GM18499 (cell line): Measurements from ENCODE around the gene CTSE.

ENCODE experiments used
- ATAC-seq: cut with Tn5 transposase; IDR thresholded peaks from one replicate; pipeline ENCODE4 v1.9.1; 2021; ENCODE audit warnings: moderate number of reproducible peaks; ENCODE audit not compliant: insufficient read depth, unreplicated experiment

The CTSE gene

GRCh38 chr1:205976036-205976435, 47.7 kb downstream of the CTSE start:
- ATAC-seq = no peak

- no peak for ATAC-seq
Measured at GRCh38 chr1:205975387-205975998, 48.2 kb downstream of the CTSE start.

- no peak for ATAC-seq
Measured at GRCh38 chr1:205974712-205975111, 49.0 kb downstream of the CTSE start.

- ATAC-seq = no peak
Measured at GRCh38 chr1:205973377-205974232, 50.1 kb downstream of the CTSE start.

DNA sequence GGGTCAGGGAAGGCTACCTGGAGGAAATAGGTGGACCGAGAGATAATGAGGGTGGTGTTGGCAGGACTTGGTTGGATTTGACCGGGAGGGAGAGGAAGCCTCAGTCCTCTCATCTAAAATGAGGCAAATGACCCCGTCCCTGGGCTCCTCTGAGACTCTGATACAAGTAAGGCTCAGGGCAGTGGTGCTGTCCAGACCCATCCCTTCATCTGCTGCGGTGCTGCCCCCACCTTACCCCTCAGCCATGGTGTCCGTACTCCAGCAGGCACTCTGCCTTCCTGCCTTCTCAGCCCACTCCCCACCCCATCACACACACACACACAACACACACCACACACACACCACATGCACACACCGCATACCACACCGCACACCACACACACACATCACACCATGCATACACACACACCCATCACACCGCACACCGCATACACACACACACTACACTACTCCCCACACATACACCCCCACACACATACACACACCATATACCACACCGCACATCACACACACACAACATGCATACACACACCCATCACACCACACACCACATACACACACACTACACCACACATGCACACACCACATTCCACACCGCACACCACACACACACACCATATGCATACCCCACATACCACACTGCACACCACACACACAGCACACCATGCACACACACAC, 51.1 kb downstream of the CTSE start:
- no peak for ATAC-seq

GRCh38 chr1:205972081-205972480, 51.6 kb downstream of the CTSE start:
- ATAC-seq = no peak

DNA sequence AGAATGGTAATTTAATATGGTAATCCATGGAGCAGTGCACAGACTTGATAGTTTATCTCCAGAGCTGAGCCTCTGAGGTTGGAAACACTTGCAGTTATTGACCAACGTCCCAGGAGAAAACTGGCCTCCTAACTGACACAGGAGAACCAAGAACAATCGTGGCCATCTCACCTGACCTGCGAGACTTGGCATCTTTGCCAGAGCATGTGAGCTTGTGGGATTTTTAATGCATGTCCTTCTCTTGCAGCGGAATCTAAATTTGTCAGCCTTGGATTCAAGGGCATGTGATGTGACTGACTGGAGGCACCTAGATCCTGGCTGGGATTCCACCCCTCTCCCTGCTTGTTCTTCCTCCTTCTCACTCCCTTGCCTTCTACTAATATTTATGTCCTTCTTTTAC, 52.6 kb downstream of the CTSE start:
- ATAC-seq = no peak

DNA sequence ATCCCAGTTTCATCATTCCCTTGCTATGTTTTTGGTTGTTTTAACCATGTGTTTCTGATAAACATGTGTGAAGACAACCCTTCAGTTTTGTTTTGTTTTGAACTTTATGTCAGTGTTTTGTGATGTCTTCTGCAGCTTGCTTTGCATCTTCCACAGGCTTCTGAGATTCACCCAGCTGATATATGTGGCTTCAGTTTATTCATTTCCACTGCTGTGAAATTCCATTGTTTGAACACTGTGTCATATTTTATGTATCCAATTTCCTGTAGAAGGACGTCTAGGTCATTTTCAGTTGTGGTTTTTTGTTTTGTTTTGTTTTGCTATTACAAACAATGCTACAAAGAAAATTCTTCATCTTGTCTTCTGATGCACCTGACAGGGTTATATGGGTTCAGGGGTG, 53.2 kb downstream of the CTSE start:
- ATAC-seq = no peak

DNA sequence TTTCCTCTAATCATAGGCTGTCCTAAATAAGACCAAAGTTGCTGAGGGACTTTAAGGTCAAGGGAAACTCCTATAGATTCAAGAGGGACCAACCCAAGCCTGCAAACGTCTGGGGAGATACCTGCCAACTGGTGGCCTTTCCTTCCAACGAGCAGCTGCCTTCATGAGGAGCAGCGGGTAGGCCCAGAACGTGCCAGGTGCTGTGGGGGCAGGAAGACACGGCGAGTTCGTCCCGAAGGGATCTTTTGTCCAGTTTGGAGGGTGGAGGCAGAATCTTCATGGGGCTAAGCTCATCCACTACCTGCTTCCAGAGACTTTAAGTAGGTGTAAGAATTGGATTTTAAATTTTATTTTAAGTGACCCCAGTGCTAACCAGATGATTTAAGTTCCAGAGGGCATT, 54.5 kb downstream of the CTSE start:
- ATAC-seq = no peak

DNA sequence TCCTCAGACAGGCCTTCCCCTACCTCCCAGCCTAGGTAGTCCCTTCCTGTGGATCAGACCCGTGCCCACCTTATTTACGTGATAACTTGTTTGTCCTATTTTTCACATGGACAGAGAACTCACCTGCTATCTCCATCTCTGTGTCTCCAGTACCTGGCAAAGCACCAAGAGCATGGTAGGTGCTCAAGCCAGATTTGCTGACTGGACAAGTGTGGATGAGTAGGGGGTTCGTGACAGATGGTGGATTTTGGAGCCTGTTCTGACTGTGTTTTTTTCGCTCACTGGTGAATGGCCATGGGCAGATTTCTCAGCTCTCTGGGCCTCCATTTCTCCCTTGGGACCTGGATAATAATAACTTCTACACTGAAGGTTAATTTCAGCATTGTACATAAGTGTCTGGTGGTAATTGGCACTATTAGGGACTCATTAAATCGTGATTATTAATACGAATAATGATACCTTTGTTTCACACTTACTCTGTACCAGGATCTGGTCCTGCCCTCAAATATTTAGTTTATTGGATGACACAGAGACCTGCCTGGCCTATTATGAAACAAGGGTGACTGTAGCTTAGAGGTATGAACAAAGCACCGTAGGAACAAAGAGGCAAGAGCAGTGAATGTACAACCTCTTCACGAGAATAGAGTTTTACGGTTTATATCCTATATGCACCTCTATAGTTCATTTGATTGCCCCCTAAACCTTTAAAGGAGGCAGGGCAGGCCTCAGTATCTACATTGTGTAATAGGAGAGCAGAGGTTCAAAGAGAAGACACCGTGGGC, 56.0 kb downstream of the CTSE start:
- no peak for ATAC-seq

DNA sequence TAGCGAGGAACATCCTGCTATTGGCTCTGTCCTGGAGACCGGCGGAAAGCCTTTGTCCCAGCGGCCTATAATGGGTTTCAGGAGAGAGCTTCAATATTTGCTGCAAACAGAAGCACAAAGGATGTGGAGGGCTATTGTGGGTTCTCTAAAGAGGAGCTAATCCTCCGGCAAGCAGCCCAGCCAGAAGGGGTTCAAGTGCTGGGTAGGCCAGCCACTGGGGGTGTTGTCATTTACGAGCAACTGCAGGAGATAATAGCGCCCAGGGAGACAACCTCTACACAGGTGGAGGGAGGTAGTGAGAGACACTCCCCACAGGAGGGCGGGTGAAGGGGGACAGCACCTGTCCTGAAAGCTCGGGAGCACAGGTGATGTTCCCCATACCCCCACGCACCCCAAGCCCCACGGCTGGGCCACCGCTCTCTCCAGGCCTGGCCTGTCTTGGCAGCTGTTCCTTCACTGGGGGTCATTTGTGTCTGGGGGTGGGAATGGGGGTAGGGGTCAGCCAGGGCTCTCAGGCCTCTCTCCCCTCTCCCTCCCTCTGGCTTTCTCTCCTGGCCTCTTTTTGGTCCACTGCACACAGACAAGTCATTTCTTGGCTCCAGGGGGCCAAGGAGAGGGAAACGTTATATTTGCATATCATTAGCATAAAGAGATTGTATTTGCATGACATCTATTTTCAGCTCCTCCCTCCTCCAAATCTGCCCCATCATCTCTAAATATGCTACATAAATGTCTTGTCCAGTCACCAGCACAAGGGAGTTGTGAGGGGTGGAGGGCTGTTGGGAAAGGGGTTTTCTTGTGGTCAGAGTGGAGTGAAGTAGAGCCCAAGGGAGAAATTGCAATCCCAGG, 58.4 kb downstream of the CTSE start:
- no peak for ATAC-seq

- ATAC-seq = no peak
Measured at GRCh38 chr1:205963352-205964155, 60.1 kb downstream of the CTSE start.

GRCh38 chr1:205962821-205963221, 60.9 kb downstream of the CTSE start:
- no peak for ATAC-seq

DNA sequence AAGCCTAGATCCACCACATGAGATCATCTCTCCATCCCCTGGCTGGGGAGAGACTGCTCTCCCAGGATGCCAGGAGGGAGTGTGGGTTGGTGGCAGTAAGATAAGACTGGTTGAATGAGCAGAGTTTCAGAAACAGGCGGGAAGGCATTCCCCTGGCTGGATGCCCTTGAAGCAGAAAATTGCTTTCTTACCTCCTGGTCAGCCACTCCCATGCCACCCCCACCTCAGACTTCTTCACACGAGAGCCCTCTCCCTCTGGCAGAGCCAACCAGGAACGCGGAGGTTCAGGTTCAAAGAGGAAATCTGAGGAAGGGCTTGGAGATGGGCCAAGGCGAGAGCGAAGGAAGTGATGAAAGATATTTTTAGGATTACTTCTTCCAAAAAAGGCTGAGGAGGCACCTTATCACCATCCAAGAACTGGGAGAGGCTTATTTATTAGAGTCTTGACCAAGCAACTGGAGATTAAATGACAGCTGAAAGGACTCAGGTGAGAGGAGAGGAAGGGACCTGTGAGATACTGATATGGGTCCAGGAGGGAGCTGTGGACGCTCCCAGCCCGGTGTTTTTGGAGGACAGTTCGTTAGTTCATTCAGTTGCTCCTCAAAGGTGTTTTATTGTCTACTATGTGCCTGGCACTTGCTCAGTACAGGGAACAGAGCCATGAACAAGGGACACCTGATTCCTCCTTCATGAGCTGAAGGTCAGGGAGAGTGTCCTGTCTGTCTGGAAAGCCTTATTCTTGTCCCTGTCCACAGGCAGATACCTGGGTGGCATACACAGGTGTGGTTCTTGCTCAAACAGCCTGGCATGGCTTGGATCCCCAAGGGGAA, 61.5 kb downstream of the CTSE start:
- ATAC-seq = no peak

DNA sequence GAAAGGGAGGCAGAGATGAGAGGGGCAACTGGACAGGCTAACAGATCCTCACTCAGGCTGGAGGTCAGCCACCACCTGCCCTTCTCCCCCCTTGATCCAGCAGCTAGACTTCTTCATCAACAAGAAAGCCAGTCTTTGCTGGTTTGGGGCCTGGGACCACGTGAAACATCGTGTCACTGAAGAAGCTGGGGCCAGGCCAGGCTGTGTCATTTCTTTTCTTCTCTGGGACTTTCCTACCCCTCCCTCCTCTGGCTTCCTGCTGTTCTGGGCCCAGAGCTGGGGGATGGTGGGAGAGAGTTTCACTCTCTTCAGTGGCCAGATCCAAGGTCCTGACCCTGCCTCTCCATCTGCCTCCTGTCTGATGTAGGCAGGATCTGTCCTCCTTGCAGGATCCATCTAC, 62.3 kb downstream of the CTSE start:
- no peak for ATAC-seq

DNA sequence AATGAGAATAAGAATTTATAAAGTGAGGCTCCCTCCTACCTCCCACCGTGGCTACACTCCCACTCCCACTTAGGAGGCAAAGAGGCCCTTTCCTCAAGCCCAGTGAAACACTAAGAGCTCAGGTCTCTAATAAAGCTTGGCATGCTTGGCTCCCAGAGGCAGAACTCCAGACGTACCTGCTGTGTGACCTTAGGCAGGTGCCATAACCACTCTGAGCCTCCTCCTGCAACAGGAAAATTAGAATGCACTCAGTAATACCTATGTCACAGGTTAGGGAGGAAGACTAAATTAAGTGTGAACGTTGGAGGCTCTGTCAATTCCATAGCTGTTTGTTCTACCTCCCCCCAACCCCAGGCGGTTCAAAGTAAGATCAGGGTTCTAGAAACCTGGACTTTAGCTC, 63.9 kb downstream of the CTSE start:
- no peak for ATAC-seq
